OCI-LY7 (cell line): Measurements from ENCODE around the gene MKRN1. TPM values are rescaled to one million over a fixed set of nuclear protein-coding genes. Genes with fewer than 3 reads are reported as not detected.

ENCODE experiments used
- BruUV-seq: library from RNA; stranded (reverse); fragments of 400-500 nt; replicated peaks from 2 replicates; lab custom pipeline; 2021; lab: Mats Ljungman, UMichigan
- CTCF ChIA-PET: fragments of 300-600 bp; sonication (Branson Sonifier 250); formaldehyde crosslinking; loops from one replicate; lab custom pipeline; 2022; ENCODE audit warnings: antibody characterized with exemption; ENCODE audit not compliant: unreplicated experiment; lab: Charles Lee
- POLR2A ChIA-PET: fragments of 300-600 bp; sonication (Branson Sonifier 250); formaldehyde crosslinking; loops from one replicate; lab custom pipeline; 2022; ENCODE audit warnings: antibody characterized with exemption; lab: Charles Lee
- DNase-seq: peaks from one replicate; pipeline ENCODE4 v3.0.0-alpha.2; 2015; ENCODE audit warnings: low spot score
- H2AFZ ChIP-seq: fragments of 200-600 bp; sonication (generic), shearing (Covaris generic); 2 replicates; pipeline ENCODE4 v1.6.1; 2014; ENCODE audit warnings: mild to moderate bottlenecking, antibody characterized with exemption, low read length, moderate library complexity
- H3K27ac ChIP-seq: fragments of 200-600 bp; sonication (generic); 2 replicates; pipeline ENCODE4 v1.5.1; 2014; ENCODE audit warnings: mixed run types, low read depth, mild to moderate bottlenecking, moderate library complexity, low read length, inconsistent platforms; ENCODE audit not compliant: poor library complexity, severe bottlenecking
- H3K36me3 ChIP-seq: fragments of 200-600 bp; sonication (generic); 2 replicates; pipeline ENCODE4 v1.6.1; 2014; ENCODE audit warnings: mild to moderate bottlenecking, antibody characterized with exemption, low read length, moderate library complexity, mixed read lengths; ENCODE audit not compliant: insufficient read depth
- H3K4me1 ChIP-seq: fragments of 200-600 bp; sonication (generic); 2 replicates; pipeline ENCODE4 v1.5.1; 2014; ENCODE audit warnings: mild to moderate bottlenecking, low read length; ENCODE audit not compliant: insufficient read depth, poor library complexity, severe bottlenecking
- H3K4me2 ChIP-seq: fragments of 200-600 bp; sonication (generic); 2 replicates; pipeline ENCODE4 v1.6.1; 2014; ENCODE audit warnings: mild to moderate bottlenecking, low read length
- H3K4me3 ChIP-seq: fragments of 200-600 bp; sonication (generic); 2 replicates; pipeline ENCODE4 v1.5.1; 2014; ENCODE audit warnings: mild to moderate bottlenecking, low read depth, low read length; ENCODE audit not compliant: poor library complexity, severe bottlenecking
- H3K79me2 ChIP-seq: fragments of 200-600 bp; sonication (generic); 2 replicates; pipeline ENCODE4 v1.6.1; 2016; ENCODE audit warnings: low read depth, mild to moderate bottlenecking, low read length, moderate library complexity, mixed read lengths; ENCODE audit not compliant: insufficient read depth
- H3K9me2 ChIP-seq: fragments of 200-600 bp; sonication (generic); 2 replicates; pipeline ENCODE4 v1.6.1; 2016; ENCODE audit warnings: mild to moderate bottlenecking, low read length, mixed read lengths; ENCODE audit not compliant: insufficient read depth
- H3K9me3 ChIP-seq: fragments of 200-600 bp; sonication (generic); 2 replicates; pipeline ENCODE4 v1.6.1; 2014; ENCODE audit warnings: mild to moderate bottlenecking, mixed run types, low read length, mixed read lengths
- H4K20me1 ChIP-seq: fragments of 200-600 bp; sonication (generic); 2 replicates; pipeline ENCODE4 v1.6.1; 2014; ENCODE audit warnings: mild to moderate bottlenecking, antibody characterized with exemption, low read length, moderate library complexity, mixed read lengths; ENCODE audit not compliant: insufficient read depth
- EZH2phosphoT487 ChIP-seq: fragments of 200-600 bp; sonication (generic); IDR thresholded peaks from 2 replicates; pipeline ENCODE4 v1.6.1; 2018; ENCODE audit warnings: low read depth, borderline replicate concordance, mild to moderate bottlenecking, mixed run types, antibody characterized with exemption, low read length, moderate library complexity, mixed read lengths
- intact Hi-C: fragments of 100-400 bp; cut with micrococcal nuclease; formaldehyde crosslinking; loops from one replicate; pipeline ENCODE4 v1.10.0; 2022; ENCODE audit not compliant: unreplicated experiment
- total RNA-seq, 2 experiments: library from RNA; depleted of rRNA in 1 of 2; stranded (reverse); fragments of >200 nt in 1 of 2; shearing (Covaris generic) in 1 of 2; gene quantifications; 2 replicates each; pipeline ENCODE4 v1.2.3, GENCODE V29; 2014 to 2022
- TF ChIP-seq, protein P1 (sequence below): fragments of 200-600 bp; sonication (generic); conservative IDR thresholded peaks from 2 replicates; pipeline ENCODE4 v1.5.1; 2014; ENCODE audit warnings: mild to moderate bottlenecking, antibody characterized with exemption, low read length, moderate library complexity, mixed read lengths

MKRN1 gene
- total RNA-seq, 2 experiments from 2014 or later, result 26.4 to 48.0 TPM

- H2AFZ ChIP-seq, result no peak overlapping the region
- no peaks in the 10 kb centered on the region for H3K4me1 ChIP-seq
- no peak overlapping the region for H3K27ac ChIP-seq
- POLR2A ChIA-PET, result interaction anchor here (0.5 to 0.6 kb wide), 2 partner anchors 1264 to 1903 kb away, joined by 3 to 6 read pairs; no protein-coding TSS in a partner anchor
- no peaks in the 10 kb centered on the region for H4K20me1 ChIP-seq
- no TSS peak for BruUV-seq
- H3K4me2 ChIP-seq, result no peak overlapping the region
- intact Hi-C loops, result loop anchor here (2.0 kb wide), 1 partner anchor 494 kb away; no protein-coding TSS in a partner anchor
- CTCF ChIA-PET, result no interaction called here
- H3K36me3 ChIP-seq, result no peaks in the 10 kb centered on the region
- no peaks in the 10 kb centered on the region for H3K9me2 ChIP-seq
- no peaks in the 10 kb centered on the region for H3K9me3 ChIP-seq
- H3K4me3 ChIP-seq, result no peak overlapping the region
- DNase-seq, result no peak
- no peaks in the 10 kb centered on the region for H3K79me2 ChIP-seq
- TF ChIP-seq, protein P1, sequence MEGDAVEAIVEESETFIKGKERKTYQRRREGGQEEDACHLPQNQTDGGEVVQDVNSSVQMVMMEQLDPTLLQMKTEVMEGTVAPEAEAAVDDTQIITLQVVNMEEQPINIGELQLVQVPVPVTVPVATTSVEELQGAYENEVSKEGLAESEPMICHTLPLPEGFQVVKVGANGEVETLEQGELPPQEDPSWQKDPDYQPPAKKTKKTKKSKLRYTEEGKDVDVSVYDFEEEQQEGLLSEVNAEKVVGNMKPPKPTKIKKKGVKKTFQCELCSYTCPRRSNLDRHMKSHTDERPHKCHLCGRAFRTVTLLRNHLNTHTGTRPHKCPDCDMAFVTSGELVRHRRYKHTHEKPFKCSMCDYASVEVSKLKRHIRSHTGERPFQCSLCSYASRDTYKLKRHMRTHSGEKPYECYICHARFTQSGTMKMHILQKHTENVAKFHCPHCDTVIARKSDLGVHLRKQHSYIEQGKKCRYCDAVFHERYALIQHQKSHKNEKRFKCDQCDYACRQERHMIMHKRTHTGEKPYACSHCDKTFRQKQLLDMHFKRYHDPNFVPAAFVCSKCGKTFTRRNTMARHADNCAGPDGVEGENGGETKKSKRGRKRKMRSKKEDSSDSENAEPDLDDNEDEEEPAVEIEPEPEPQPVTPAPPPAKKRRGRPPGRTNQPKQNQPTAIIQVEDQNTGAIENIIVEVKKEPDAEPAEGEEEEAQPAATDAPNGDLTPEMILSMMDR, result no peak
- no peak for TF ChIP-seq EZH2phosphoT487
Measured at GRCh38 chr7:140519007-140519399, 39.7 kb upstream of the MKRN1 start.

DNA sequence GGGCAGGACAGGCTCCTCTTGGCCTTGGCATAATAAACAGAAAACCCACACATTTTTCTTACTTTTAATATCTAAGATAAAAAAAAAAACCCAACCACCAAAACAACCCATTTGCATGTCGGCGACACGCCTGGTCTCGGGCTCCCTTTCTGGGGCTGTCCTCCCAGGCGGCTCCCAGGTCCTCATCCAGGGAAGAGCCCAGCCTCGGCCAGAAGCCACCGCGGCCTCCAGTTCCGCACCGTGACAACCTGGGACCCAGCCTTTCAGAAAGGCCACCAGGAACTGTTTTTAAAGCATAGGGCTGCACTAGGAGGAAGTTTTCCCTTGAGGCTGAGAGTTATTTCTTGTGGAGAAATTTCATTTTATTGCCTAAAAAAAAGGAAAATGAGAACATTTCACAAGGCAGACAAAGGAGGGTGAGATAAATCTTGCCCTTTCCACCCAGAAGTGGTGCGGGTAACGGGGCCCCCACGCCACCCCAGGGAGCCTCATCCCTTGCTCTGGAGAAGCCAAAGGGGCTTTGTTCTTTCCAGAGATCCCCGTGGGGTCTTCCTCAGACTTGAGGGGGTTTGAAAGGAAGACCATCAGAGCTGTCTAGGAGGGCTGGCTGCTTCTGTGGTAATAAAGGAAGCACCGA lies 39.2 kb upstream of the MKRN1 start:
- Histone ChIP-seq H3K27ac (no peak overlapping the region), H4K20me1 (no peaks in the 10 kb centered on the region), H3K9me3 (no peaks in the 10 kb centered on the region), H2AFZ (no peak overlapping the region), H3K4me2 (no peak overlapping the region), H3K4me1 (no peaks in the 10 kb centered on the region), H3K36me3 (no peaks in the 10 kb centered on the region), H3K79me2 (no peaks in the 10 kb centered on the region), H3K9me2 (no peaks in the 10 kb centered on the region), H3K4me3 (no peak overlapping the region)
- DNase-seq, result no peak
- POLR2A ChIA-PET, result interaction anchor here (1.4 kb wide), 1 partner anchor 22 kb away, joined by 4 read pairs; no protein-coding TSS in a partner anchor
- intact Hi-C loops, result loop anchor here (1.0 to 2.0 kb wide), 2 partner anchors 135 to 494 kb away; no protein-coding TSS in a partner anchor
- no TSS peak for BruUV-seq
- CTCF ChIA-PET, result interaction anchor here (0.6 kb wide), 2 partner anchors 138 to 222 kb away, joined by 3 read pairs; no protein-coding TSS in a partner anchor
- TF ChIP-seq, protein P1, result no peak
